GM12801 (cell line): ENCODE data around the gene PGM1.

Source experiments
- TF ChIP-seq, protein P1 (sequence below): IDR thresholded peaks from one replicate; pipeline ENCODE4 v1.5.1; 2011; ENCODE audit warnings: control low read depth; ENCODE audit not compliant: insufficient read length; ENCODE audit errors: extremely low read depth

The PGM1 gene

DNA sequence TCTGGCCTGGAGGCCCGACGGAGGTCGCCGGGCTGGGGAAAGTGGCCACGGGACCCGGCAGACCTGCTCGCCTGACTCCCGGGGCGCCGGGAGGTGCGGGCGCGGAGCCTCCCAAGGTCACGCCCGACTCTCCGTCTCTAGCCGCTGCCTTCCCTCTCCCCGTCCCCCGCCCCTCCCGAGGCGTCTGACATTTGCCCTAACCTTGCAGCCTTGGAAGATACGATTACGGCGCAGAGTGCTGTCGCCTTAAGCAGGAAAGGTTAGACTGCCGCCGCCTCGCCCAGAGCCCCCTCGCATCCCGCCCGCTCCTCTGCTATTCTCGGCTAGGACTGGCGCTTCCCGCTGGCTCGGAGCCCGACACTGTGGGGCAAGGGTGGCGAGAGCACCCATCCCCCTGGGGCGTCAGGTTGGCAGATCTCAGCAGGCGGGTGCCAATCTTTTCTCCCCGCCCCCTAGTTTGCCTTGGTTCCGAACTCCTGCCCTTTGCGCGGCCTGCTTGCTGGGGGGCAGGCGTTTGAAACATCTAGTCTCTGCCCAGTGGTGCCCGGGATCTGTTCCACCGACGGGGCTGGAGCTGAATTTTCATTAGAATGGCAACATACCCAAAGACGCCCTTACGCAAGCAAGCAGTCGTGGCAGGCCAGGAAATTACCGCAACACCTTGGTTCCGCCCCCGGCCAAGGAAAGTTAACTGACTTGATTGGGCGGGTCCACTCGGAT is 835 bp downstream of the PGM1 start:
- TF ChIP-seq, protein P1, sequence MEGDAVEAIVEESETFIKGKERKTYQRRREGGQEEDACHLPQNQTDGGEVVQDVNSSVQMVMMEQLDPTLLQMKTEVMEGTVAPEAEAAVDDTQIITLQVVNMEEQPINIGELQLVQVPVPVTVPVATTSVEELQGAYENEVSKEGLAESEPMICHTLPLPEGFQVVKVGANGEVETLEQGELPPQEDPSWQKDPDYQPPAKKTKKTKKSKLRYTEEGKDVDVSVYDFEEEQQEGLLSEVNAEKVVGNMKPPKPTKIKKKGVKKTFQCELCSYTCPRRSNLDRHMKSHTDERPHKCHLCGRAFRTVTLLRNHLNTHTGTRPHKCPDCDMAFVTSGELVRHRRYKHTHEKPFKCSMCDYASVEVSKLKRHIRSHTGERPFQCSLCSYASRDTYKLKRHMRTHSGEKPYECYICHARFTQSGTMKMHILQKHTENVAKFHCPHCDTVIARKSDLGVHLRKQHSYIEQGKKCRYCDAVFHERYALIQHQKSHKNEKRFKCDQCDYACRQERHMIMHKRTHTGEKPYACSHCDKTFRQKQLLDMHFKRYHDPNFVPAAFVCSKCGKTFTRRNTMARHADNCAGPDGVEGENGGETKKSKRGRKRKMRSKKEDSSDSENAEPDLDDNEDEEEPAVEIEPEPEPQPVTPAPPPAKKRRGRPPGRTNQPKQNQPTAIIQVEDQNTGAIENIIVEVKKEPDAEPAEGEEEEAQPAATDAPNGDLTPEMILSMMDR: no peak

DNA sequence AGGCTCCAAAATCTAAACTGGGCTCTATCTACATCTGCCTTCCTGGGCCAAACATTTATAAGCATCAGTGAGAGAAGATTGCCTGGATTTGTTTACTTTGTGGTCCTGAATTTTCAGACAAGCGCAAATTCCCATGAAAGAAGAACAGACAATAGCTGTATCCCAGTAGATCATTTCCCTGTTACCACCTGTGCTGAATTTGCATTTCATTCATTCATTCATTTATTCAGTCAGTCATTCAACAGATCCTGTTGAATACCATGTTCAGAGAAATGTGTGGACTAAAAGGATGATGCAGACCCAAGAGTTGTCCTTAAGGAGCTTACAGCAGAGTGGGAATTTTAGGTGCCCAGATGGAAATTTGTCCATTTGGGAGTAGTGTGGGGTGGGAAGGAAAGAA is 2.2 kb downstream of the PGM1 start:
- TF ChIP-seq, protein P1: no peak

DNA sequence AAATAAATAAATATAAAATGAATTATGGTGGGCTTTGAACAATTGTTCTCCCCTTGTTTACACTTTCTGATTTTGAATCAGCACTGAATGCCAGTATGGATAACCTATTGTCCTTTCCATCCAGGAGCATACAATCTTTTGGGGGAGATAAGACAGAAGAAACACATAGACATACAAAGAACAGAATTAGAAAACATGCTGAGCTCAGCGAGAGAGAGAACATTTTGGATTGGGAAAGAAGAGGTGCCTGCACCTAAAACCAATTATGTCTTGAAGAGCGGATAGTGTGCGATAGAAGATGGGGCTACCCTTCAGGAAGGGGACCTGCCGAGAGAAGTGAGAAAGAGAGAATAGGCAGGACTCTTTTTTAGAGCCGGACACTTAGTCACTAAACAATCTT is 6.6 kb downstream of the PGM1 start:
- TF ChIP-seq, protein P1: no peak

DNA sequence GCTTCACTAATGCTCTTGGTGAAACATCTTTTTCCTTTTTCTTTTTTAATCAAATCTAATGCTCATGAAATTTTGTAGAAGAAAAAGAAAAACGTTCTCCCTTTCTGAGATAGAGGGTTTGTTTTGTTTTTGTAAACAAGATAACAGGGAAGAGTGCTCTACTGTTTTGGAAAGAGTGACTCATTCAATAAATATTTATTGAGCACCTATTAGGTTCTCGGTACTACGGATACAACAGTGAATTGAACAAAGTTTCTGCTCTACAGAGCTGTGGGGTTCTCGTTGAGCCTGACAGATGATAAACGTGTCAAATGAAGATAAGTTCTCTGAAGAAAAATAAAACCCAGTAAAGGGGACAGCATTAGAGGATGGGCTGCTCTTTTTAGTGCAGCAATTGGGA is 7.0 kb downstream of the PGM1 start:
- TF ChIP-seq, protein P1: no peak

DNA sequence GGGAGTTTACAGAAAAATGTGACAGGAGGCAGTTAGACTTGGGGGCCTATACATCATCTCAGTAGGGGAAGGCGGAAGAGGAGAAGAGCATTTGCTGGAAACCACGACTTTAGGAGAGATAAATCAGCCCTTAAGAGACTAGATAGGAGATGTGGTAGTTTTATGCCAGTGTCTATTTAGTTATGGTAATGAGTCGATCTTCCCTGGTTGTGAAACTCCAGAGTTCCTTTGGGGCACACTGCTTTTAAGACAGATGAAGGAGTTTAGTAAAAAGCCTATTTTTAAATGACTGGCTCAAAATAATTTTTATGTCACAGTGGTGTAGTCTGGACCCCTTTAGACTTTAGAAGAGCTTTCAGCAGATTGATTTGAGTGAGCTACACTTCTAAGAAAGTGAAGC is 7.8 kb downstream of the PGM1 start:
- TF ChIP-seq, protein P1: no peak

DNA sequence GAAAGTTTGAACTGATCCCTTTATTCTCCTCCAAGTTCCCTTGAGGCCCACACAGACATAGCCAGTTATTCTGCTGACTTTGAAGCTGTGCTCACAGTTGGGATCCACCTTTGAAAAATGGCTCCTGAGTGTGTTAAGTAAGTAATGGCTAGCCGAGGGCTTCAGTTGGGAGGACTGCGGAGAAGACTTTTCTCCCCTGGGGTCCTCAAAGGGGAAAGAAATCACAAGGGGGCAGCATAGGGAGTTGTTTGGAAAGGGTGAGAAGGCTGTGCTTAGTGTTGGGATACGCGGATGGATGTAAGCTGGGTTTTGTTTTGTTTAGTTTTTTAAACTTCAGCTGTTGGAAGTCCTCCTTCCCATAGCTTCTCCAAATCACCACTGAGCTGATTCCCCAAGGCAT is 8.3 kb downstream of the PGM1 start:
- TF ChIP-seq, protein P1: no peak

DNA sequence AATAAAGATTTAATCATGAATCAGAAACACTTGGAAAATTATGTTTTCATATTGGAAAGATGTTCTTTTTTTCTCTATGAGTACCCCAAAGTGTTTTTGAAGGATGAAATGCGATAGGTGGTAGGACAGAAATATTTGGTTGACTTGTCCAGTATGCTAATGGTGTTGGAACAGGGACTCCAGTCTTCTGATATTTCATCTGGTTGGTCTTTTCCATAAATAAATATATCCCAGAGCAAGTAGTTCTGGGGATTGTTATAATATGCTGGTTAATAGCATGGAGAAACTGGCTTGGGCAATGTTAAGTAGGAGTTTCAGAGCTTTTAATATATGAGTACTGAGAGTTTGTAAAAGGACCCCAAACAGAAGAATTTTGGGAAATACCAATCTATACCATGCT is 8.7 kb downstream of the PGM1 start:
- TF ChIP-seq, protein P1: no peak
